ENCODE measurements around the gene ABHD2. TPM values are rescaled to one million over a fixed set of nuclear protein-coding genes. Genes with fewer than 3 reads are reported as not detected.

The ABHD2 gene, protein sequence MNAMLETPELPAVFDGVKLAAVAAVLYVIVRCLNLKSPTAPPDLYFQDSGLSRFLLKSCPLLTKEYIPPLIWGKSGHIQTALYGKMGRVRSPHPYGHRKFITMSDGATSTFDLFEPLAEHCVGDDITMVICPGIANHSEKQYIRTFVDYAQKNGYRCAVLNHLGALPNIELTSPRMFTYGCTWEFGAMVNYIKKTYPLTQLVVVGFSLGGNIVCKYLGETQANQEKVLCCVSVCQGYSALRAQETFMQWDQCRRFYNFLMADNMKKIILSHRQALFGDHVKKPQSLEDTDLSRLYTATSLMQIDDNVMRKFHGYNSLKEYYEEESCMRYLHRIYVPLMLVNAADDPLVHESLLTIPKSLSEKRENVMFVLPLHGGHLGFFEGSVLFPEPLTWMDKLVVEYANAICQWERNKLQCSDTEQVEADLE
- total RNA-seq (100 to 1,000 TPM; 104 to 151 (median 132) TPM), polyA plus RNA-seq (10 to 100 TPM in 1 of 2 donors, 1 to 10 TPM in 1; 7.9 to 16.2 TPM)

DNA sequence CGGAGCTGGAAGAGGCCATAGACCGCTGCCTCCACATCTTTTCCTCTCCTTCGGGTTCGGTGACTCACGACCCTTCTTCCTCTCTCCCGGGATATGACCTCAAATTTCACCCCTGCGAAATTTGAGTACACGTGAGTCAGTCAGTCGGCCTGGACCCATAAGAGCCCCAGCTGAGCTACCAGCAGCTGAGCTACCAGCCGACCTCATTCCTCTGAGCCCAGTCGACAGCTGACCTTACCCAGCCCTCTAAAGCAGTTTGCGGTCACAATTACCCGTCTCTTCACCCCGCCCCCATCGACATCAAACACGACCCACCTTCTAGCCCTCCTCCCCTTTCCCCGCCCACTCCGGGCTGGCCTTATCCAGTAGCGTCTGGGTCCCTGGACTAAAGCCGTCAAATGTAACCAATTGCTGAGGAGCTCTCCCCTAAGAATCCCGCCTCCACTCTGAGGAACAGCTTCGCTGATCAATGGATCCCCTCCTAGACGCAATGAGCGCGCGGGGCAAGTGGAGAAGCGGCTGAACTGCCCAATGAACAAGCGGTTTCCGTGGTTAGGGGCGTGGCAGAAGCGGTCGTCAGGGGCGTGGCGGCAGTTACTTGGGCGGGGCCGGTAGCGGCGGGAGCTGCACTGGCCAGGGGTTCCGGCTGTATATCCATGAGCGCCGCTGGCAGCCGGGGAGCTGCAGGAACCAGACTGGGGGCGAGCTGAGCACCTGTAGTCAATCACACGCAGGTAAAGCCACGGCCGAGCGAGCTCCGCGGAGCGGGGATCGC, at the start of gene ABHD2:
Gene ABHD2 (plus strand): TSS at position 627 of the 775 bp plus-strand sequence. CDS start 27,872 bp downstream, outside the sequence.
- DNase-seq (peak; percentile 98 to 100 (median 99)), FAIRE-seq (peak; percentile 93)

DNA sequence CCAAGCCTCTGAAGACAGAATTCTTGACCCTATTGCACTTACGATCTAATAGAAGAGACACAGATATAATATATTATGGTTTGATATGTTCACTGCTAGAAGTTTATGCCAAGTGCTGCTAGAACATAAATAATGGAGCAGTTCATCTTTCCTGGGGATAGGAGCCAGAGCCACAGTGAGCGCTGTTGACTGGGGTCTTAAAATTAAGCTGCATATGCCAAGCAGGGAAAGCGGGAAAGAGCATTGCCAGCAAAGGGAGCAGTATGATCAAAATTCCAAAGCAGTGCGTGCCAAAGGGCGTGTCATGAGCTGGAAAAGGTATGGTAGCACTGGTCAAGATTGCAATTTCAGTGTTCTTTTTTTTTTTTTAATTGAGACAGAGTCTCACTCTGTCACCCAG, 49.1 kb upstream of the ABHD2 start:
- FAIRE-seq (no peak), DNase-seq (no peak)

More for the DNA sequence above, at the start of gene ABHD2:
- Histone ChIP-seq H3K4me1 (peaks cover 10 to 31% (median 27%) of the 10 kb centered on the region in 3 donors), H3K36me3 (no peaks in the 10 kb centered on the region), H3K27me3 (no peaks in the 10 kb centered on the region), H3K4me3 (peak within 1 kb of the TSS; percentile 96 to 99 (median 96)), H3K9me3 (no peaks in the 10 kb centered on the region), H3K27ac (peak within 1 kb of the TSS; percentile 85 to 97 (median 95))
- TF ChIP-seq, protein P1, sequence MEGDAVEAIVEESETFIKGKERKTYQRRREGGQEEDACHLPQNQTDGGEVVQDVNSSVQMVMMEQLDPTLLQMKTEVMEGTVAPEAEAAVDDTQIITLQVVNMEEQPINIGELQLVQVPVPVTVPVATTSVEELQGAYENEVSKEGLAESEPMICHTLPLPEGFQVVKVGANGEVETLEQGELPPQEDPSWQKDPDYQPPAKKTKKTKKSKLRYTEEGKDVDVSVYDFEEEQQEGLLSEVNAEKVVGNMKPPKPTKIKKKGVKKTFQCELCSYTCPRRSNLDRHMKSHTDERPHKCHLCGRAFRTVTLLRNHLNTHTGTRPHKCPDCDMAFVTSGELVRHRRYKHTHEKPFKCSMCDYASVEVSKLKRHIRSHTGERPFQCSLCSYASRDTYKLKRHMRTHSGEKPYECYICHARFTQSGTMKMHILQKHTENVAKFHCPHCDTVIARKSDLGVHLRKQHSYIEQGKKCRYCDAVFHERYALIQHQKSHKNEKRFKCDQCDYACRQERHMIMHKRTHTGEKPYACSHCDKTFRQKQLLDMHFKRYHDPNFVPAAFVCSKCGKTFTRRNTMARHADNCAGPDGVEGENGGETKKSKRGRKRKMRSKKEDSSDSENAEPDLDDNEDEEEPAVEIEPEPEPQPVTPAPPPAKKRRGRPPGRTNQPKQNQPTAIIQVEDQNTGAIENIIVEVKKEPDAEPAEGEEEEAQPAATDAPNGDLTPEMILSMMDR (IDR thresholded peaks at IDR 0.05): no peak
- peak; percentile 84 to 91 (median 88) for ATAC-seq
- 0 to 1% methylated on average over 50 to 51 of the region's 51 CpGs for whole genome bisulfite sequencing, 2 donors
- intact Hi-C loops (cut with DNase I): no loop called here

DNA sequence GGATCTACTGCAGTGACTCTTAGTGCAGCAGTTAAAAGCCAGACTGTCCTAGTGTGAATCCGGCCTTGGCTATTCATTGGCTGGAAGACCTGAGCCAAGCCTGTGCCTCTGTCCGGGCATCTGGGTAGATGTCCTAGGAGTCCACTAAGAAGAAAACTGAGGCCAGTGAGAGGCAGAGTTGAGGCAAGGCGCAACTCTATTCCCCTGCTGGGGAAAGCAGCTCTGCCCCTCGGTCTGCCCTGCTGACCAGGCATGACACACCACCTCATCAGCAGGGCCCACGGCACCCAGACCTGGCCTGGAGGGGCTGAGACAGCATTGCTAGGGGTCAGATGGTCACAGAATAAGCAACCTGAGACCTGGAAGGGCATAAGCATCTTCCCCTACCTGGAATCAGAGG, 46.7 kb upstream of the ABHD2 start:
- DNase-seq (no peak), FAIRE-seq (no peak), ATAC-seq (no peak)
- WGBS, 2 donors: 65 to 78% methylated on average over 5 of the region's 5 CpGs
- TF ChIP-seq, protein P1 (IDR thresholded peaks at IDR 0.05): no peak
- Histone ChIP-seq H3K27ac (no peak overlapping the region), H3K36me3 (no peaks in the 10 kb centered on the region), H3K4me1 (no peaks in the 10 kb centered on the region), H3K27me3 (no peaks in the 10 kb centered on the region), H3K9me3 (no peaks in the 10 kb centered on the region), H3K4me3 (no peak overlapping the region)
- intact Hi-C loops (cut with DNase I): no loop called here

More for the DNA sequence above, 49.1 kb upstream of the ABHD2 start:
- no peak for ATAC-seq
- no peaks in the 10 kb centered on the region for H3K9me3 ChIP-seq
- H3K4me1 ChIP-seq: no peaks in the 10 kb centered on the region
- WGBS, 2 donors: 84% methylated on average over 5 of the region's 5 CpGs
- TF ChIP-seq, protein P1 (IDR thresholded peaks at IDR 0.05): no peak
- intact Hi-C loops (cut with DNase I): no loop called here
- H3K4me3 ChIP-seq: no peak overlapping the region
- H3K36me3 ChIP-seq: no peaks in the 10 kb centered on the region
- peaks cover 0 to 2% (median 0%) of the 10 kb centered on the region in 4 donors for H3K27me3 ChIP-seq
- H3K27ac ChIP-seq: no peak overlapping the region

DNA sequence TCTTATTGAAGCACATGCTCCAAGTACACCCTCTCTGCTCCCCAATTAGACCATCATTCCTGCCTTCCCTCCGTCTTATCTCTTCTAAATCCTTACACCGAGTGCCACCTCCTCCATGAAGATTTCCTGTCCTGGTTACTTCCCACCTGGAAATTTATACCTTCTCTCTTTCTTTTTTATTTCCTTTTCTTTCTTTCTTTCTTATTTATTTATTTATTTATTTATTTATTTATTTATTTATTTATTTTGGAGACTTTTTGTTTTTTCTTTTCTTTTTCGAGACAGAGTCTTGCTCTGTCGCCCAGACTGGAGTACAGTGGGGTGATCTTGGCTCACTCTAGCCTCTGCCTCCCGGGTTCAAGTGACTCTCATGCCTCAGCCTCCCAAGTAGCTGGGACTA, 45.9 kb upstream of the ABHD2 start:
- Histone ChIP-seq H3K27ac (no peak overlapping the region), H3K4me1 (no peaks in the 10 kb centered on the region), H3K36me3 (no peaks in the 10 kb centered on the region), H3K4me3 (no peak overlapping the region), H3K27me3 (no peaks in the 10 kb centered on the region), H3K9me3 (no peaks in the 10 kb centered on the region)
- WGBS, 2 donors: 75 to 78% methylated on average over 5 of the region's 5 CpGs
- no peak for FAIRE-seq
- intact Hi-C loops (cut with DNase I): no loop called here
- no peak for ATAC-seq
- no peak for DNase-seq
- TF ChIP-seq, protein P1 (IDR thresholded peaks at IDR 0.05): no peak
